HG02623 (cell line): ENCODE data around the gene RUNX3.

Experiments
- ATAC-seq: cut with Tn5 transposase; IDR thresholded peaks from one replicate; pipeline ENCODE4 v1.9.1; 2021; ENCODE audit warnings: moderate library complexity; ENCODE audit not compliant: unreplicated experiment

The RUNX3 gene

DNA sequence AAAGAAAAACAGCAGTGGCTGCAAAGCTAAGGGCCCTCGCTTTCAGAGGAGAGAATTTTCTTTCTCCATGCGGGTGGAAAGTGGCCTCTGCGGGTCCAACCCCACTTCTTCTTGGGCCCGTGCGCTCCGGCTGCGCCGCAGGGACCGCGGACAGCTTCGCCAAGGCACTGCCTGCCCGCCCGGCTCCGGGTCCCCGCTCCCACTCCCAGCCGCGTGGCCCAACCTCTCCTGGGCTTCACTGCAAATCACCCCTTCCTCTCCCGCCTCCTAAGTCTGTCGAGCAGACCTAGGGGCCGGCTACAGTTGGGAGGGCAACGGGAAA is 1.0 kb upstream of the RUNX3 start:
- no peak for ATAC-seq

DNA sequence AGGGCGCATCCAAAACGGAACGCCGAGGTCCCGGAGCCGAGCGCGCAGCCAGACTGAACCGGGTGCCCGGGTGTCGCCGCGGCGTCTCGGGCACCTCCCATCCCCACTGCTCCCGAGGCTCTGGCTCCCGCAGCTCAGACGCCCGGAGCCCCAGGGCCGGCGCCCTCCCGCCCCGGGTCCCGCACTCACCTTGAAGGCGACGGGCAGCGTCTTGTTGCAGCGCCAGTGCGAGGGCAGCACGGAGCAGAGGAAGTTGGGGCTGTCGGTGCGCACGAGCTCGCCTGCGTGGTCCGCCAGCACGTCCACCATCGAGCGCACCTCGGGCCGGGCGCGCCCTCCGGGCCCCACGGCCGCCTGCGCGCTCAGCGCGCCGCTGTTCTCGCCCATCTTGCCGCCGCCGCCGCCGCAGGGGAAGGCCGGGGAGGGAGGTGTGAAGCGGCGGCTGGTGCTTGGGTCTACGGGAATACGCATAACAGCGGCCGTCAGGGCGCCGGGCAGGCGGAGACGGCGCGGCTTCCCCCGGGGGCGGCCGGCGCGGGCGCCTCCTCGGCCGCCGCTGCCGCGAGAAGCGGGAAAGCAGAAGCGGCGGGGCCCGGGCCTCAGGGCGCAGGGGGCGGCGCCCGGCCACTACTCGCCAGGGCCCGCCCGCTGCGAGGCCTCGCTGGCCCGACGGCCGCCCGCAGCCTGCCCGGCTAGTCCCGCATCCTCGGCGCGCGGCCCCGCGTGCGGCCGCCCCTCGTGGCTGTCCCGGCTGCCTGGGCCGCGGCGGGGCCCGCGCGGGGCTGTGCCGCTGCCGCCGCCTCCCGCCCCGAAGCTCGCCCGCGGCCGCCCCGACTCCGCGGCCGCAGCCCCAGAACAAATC is 447 bp downstream of the RUNX3 start:
- ATAC-seq: peak; percentile 15

DNA sequence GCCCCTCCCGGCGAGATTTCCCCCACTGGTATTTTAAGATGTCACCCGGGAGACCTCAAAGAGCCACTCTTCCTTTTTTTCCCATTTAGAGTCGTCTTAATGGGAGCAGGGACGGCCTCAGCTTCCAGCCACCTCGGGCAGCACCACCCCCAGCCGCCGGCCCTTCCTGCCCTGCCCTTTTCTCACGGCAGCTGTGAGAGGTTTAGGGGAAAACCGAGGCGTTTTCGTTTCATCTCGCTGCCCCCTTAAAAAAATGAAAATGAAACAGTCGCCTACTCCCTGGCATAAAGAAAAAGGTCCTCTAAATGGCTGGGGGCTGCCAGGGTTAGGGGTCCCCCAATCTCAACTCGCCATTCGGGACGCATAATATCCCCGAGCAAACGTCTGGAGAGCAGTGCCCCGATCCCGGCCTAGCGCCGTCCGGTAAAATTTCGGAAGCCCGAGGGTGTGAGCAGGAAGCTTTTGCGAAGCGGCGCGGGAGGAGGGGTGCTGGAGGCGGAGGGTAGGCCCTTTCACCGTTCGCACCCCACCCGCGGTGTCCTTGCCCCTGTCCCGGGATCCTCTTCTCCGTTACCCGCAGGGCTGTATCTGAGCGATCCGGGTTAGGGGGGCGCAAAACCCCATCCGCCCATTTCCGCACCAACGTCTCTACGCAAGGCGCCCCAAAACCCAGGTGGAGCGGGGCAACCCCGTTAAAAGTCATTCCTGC is 1.2 kb downstream of the RUNX3 start:
- ATAC-seq: no peak

DNA sequence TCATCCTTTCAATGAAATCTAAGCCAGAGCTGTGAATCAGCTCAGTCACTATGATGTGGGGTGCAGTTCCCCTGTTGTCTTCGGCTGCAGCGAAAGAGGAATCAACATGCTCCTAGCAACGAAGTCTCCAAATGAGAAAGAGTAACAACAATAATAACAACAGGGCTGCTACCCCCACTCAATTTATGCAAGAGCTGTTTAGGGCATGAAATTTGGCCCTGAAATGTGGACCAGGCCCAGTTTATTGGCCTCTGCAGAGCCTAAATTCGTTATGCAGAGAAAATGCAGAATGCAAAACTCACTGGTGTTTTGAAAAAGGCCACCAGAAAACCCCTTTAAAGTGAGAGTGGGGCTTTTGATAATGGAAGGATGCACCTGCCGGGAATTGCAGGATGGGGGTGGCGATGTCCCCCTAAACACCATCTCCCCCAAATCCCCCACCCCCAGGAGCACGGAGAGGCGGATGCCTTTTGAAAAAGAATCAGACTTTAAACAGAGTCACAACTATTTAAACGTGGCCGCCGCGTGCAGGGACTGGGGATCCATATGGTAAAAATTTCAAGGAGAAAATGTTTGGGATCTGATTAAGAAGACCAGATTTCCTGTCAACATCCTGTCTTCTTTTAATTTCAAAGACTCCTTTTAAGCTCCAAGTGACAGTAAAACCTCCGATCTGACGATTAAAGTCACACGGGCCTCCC is 1.9 kb downstream of the RUNX3 start:
- ATAC-seq: no peak

DNA sequence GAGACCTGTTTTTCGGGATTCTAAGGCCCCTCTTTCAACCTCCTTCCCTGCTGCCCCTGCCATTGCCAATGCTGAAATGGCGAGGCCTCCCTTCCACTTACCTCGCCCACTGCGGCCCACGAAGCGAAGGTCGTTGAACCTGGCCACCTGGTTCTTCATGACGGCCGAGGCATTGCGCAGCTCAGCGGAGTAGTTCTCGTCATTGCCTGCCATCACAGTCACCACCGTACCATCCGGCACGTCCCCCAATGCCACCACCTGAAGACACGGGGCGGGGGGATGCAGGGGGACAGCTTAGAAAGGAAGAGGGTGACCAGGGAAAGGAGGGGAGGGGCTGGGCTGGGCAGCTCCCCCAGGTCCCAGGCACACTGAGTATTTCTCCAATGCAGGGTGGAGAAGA is 2.6 kb downstream of the RUNX3 start:
- ATAC-seq: no peak

DNA sequence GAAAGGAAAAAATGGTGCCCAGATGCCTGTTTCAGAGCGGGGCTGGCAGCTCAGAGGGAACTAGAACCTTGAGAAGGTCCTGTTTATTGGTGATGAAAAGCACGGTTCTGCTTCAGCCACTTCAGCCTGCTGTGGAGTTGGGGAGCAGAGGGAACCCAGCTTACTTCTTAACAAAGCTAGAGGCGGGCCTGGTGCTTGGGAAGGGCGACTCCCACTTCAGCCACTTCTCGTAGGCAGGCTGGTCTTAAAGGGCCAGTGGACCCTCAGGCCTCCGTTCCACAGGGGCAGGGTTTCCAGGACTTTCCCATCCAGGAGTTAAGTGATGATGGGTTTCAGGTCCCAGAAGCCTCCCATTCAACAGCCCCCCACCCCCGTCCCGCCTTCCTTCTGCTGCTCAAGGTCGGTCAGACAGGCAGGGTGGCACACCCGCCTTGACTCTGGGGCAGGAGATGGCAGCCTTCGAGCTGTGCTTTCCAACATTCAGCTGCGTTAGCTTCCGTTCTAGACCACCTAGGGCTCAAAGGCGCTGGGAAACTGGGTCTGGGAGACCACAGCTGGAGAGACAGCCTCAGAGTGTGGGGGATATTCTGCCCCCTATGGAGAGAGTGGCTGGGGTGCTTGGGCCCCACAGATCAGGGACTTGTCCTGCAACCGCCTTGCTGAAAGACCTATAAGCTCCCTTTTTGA is 3.4 kb downstream of the RUNX3 start:
- no peak for ATAC-seq

DNA sequence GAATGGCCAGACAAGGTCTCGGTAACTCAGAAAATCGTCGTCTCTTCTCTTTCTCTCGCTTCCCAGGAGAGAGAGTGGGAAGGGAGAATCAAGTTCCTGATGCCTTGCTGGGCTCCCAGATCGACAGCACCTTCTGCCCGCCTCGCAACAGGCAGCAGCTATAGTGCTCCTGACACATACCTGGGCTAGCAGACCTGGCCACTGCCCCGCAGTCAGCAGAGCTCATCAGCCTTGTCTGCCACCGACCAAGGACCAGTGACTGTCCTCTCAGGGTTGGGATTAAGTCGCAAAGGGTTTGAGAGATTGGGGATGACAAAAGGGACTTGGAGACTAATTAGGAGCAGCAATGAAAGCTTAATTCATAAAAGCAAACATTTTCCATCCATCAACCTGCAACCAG is 4.1 kb downstream of the RUNX3 start:
- ATAC-seq: no peak

DNA sequence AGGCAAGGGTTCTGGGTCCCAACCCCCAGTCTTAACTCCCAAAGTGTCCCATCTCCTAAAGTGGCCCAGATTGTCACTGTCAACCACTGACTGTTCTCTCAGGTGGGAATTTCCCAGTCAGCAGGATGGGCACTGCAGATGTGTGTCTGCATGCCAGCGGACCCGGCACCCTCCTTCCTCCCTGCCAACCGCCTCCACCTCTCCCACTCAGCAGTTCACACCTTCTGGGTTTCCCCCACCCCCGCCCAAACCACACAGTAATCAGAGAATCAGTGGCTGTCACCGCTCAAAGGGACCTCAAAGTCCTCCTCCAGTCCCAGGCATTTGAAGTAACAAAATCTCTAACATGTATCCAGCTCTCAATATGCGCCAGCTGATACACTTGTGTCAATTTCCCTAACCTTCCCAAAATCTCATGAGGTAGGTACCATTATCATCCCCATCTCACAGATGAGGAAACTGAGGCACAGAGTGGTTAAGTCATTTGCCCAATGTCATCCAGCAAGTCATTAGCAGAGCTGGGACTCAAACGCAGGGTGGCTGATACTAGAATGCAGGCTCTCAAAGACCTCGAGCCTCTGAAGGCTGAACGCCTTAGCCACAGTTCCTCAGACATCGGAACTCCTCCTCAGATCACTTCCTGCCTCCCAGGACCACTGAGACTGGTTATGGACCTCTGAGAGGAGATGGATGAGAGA is 4.8 kb downstream of the RUNX3 start:
- no peak for ATAC-seq

DNA sequence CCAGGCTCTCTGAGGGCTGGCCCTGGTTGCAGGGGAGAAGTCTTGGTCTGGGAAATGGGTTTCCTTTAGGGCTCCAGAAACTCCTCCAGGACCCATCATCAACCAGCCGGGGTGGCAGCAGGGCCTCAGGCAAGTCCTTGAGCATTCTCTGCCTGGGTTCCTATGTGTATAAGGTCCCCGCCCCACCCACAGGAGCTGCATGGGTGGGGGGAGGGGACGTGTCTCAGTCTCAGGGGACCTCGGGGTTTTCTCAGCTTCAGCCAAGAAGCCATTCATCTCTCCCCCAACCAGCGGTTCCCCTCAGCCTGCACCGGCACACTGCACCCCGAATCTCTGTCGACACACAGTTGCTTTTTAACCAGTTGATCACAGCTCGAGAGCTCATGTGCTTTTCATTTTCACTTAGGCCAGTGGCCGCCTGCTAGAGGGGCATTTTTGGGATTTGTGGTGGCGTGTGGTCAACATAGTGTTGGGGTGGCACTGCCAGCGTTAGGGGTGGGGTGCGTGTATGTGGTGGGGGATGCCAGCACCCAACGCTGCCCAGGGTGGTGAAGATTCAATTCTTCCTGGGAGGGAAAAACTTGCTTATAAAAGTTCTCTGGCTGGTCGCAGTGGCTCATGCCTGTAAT is 6.5 kb downstream of the RUNX3 start:
- no peak for ATAC-seq

DNA sequence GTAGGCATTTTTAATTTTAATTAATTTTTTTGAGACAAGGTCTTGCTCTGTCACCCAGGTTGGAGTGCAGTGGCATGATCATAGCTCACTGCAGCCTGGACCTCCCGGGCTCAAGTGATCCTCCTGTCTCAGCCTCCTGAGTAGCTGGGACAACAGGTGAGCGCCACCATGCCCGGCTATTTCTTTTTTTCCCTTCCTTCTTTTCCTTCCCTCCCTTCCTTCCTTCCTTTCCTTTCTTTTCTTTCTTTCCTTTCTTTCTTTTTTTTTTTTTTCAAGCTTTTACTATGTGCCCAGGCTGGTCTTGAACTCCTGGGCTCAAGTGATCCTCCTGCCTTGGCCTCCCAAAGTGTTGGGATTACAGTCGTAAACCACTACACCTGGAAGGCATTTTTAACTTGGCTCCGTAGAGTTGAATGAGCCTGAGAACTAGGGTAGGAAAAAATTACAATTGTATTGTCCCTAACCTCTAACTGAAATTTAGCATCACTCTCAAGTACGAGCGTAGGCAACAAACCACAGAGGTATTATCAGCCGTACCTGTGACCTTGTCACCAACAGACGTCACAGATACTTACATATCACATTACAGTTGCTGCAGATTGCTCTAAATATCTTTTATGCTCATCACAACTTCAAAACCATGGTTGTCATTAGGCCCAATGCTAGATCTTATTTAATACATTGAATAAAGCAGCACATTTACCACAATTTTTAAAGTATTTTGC is 8.0 kb downstream of the RUNX3 start:
- ATAC-seq: no peak

DNA sequence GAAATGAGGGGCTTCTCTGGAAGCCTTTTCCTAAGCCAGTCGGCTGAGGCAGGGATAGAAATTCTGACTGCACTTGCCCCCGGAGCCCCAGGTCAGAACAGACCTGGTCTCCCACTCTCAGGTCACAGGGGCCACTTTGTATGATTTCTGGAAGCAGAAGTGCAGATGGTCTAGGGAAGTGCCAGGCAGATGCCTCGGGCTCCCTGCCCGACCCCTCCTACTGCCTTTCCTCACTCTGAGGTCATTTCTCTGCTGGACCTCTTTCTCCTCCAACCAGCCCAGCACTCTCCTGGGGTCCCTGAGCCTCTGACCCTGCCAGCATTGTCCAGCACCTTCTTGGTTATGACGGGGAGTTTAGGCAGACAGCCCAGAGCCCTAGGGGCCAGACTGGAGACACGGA is 8.7 kb downstream of the RUNX3 start:
- ATAC-seq: no peak

DNA sequence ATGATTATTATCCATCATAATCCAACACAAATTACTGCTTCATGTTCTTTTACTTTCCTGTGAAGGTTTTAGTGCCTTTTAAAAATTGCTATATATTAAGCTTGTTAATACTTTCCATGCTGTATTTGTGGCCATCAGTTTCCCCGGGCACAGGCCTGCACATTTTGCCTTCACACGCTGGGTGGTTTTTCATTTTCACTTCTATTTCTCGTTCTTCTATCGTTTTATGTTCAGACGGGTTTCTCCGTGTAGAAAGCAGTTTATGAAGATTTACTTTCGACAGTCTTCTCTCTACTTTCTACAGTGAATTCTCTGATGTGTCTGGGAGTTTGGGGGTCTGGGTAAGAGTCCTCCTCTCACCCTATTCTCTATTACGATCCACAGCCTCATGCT is 9.5 kb downstream of the RUNX3 start:
- ATAC-seq: no peak

DNA sequence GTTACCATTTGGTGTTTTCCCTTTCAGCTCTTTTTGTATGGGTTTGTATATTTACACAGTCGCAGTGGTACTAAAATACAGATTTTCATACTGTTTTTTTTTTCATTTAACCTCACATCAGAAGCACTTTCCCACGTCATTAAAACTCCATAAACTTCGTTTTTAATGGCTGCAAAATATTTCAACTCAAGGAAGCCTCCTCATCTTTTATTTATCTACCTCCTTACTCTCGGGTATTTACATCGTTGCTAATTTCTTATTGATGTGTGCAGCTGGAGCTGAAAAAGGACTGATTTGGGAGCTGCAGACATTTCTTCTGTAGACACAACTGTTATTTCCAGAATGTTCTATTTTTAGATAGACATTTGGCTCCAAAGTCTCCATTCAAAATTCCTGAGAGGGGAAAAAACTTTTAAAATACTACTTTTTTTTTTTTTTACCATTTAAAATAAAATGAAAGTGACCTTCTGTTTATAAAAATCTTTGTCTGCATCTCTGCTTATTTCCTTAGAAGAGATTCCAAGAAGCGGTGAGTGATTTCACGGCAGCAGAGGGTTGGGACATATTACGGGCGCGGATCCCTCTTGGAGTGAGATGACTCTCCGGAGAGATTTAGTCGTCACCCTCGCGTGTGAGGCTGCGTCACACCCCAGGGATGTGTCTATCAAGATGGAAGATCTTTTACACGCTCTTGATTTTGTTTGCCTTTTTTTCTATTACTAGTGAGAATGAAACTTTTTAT is 10.1 kb downstream of the RUNX3 start:
- ATAC-seq: no peak

DNA sequence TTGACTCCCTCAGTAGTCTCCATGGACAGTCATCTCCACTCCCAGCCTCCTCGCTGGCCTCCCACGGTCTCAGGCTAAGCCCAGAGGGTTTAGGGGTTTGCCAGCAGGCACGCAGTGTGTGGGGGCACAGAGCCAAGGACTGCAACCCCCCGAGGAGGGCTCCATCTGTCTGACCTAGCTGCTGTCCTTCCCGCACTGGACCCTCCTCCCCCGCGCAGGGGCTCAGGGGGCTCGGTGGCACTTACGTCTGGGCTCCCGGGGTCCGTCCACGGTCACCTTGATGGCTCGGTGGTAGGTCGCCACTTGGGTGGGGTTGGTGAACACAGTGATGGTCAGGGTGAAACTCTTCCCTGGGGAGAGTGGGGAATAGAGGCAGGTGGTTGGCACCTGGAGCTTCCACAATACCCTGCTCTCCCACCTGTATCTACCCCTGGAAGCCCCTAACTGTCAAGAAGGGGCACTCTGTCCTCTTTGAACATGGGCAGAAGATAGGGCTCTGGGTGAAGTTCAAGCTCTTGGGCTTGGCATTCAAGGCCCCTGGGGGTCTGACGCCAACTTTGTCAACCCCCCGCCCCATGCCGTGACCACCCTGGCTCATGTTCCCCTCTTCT is 11.0 kb downstream of the RUNX3 start:
- ATAC-seq: no peak

DNA sequence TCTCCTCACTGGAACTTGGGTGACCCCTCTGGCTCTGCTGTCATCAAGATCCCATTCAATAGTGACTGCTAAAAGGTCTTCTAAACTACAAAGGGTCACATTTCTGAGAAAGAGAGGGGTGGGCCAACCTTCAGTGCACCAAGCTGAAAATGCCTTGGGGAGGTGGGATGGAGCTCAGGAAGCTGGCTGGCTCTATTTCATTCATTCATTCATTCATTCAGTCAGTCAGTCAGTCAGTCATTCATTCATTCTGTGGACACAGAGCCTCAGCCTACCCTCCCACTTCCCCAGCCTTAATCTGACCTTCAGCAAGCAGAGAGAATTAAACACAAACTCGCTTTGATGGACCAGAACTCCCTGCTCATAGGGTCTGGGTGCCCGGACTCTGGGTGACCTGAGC is 11.7 kb downstream of the RUNX3 start:
- no peak for ATAC-seq

DNA sequence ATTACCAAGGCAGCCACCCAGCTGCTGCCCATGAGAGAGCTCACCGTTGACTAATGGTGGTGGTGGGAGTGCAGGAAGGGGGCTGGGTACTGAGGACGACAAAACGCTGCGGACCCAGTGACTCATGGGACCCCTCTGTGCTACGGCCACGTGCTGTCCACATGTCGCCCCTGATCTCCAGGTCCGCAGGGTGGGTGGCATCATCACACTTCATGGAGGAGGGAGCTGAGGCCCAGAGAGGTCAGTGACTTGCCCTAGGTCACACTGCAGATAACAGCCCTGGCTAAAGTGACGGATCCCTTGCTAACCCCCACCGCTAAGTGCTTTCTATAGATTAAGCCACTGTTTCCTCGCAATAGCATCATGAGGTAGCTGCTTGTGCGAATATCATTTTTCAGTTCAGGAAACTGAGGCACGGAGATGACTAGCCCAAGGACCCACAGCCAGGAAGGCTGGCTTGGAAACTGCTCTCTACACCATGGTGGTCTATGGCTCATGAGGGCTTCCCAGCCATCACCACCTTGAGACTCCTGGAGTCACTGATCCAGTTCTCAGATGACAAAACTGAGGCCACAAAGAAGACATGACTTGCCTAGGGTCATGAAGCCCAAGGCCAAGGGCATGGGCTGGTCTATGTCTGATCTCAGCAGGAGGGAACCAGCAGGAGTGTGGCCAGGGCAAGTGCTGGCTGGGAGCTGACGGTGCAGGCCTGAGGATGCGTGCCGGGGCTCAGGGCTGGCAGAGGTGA is 12.6 kb downstream of the RUNX3 start:
- no peak for ATAC-seq

DNA sequence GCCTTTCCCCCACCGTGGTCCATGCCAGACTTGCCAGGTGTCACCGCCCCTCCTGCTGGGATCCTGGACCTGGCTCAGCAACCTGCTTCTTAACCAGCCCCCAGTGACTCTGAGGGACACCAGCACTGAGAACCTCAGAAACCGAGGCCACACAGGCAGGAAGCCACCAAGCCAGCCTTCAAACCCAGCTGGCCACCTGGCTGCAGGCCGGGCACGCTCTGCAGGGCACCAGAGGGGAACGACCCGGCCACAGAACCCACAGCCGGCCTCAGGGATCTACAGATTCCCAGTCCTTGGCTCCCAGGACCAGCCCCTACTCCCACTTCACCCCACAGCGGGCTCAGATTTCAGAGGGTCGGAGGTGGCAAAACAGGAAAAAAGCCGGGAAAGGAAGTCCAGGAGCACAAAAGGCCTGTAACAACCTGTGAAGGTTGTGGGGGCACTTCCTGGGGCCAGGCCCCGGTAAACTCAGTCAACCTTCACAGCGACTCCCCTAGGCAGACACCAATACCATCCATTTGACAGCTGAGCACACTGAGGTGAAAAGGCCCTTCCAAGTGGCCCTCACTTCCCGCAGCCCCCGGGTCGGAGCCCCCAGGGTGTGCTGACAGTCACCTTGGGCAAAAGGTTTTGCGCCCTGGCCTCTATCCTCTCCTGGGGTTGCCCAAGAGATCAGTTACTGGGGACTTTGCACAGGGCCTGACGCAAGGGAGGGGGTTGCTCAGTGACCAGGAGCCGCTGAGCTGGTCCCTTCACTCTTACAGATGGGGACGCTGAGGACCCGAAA is 14.1 kb downstream of the RUNX3 start:
- ATAC-seq: no peak
